A673 (cell line): Measurements from ENCODE around the gene ZNF709.

Source experiments
- EZH2 ChIP-seq: fragments of 200-600 bp; sonication (generic); IDR thresholded peaks from 2 replicates; pipeline ENCODE4 v1.6.1; 2017; ENCODE audit warnings: borderline replicate concordance, low read depth, mild to moderate bottlenecking, mixed read lengths, antibody characterized with exemption, low read length; ENCODE audit not compliant: poor library complexity, severe bottlenecking
- TF ChIP-seq, protein P1 (sequence below): fragments of 300-800, 200-600 bp; sonication (generic); conservative IDR thresholded peaks from 2 replicates; pipeline ENCODE4 v1.5.1; 2017; ENCODE audit warnings: low read depth, mild to moderate bottlenecking, antibody characterized with exemption, low read length, moderate library complexity, mixed read lengths

GRCh38 chr19:12496480-12496879 lies 11.9 kb upstream of the ZNF709 start:
- TF ChIP-seq, protein P1, sequence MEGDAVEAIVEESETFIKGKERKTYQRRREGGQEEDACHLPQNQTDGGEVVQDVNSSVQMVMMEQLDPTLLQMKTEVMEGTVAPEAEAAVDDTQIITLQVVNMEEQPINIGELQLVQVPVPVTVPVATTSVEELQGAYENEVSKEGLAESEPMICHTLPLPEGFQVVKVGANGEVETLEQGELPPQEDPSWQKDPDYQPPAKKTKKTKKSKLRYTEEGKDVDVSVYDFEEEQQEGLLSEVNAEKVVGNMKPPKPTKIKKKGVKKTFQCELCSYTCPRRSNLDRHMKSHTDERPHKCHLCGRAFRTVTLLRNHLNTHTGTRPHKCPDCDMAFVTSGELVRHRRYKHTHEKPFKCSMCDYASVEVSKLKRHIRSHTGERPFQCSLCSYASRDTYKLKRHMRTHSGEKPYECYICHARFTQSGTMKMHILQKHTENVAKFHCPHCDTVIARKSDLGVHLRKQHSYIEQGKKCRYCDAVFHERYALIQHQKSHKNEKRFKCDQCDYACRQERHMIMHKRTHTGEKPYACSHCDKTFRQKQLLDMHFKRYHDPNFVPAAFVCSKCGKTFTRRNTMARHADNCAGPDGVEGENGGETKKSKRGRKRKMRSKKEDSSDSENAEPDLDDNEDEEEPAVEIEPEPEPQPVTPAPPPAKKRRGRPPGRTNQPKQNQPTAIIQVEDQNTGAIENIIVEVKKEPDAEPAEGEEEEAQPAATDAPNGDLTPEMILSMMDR, result no peak
- TF ChIP-seq EZH2, result no peak
